HCT116 (cell line): ENCODE measurements around the gene MAP2K1. TPM values are rescaled to one million over a fixed set of nuclear protein-coding genes. Genes with fewer than 3 reads are reported as not detected.

Experiments
- ATAC-seq: fragments of 200-7000 bp; cut with Tn5 transposase; 2 replicates; pipeline ENCODE4 v1.9.1; 2020; ENCODE audit warnings: mild to moderate bottlenecking, moderate library complexity
- BruUV-seq: library from RNA; stranded (reverse); fragments of 400-500 nt; replicated peaks from 2 replicates; lab custom pipeline; 2021; lab: Mats Ljungman, UMichigan
- CTCF ChIA-PET: fragments of 300-600 bp; sonication (Branson Sonifier 250); formaldehyde crosslinking; loops from one replicate; lab custom pipeline; 2021; ENCODE audit warnings: antibody characterized with exemption; lab: Charles Lee
- POLR2A ChIA-PET: fragments of 300-600, 350-600 bp; sonication (Branson Sonifier 250); formaldehyde crosslinking; loops from one replicate; lab custom pipeline; 2021; ENCODE audit warnings: antibody characterized with exemption; lab: Charles Lee
- RAD21 ChIA-PET, 2 experiments: fragments of 300-600 bp; sonication (Branson Sonifier 250); formaldehyde crosslinking; loops; one replicate each; lab custom pipeline; 2023; ENCODE audit warnings: low total read pairs in 2 of 2; ENCODE audit not compliant: uncharacterized antibody in 2 of 2, unreplicated experiment in 2 of 2, low non-redundant PET in 1 of 2; lab: Charles Lee
- DNase-seq: peaks from one replicate; pipeline ENCODE4 v3.0.0-alpha.2; 2010; ENCODE audit warnings: low read depth, low spot score
- H2AFZ ChIP-seq: fragments of 200-600 bp; shearing (Covaris generic), sonication (generic); 2 replicates; pipeline ENCODE4 v1.6.1; 2017; ENCODE audit warnings: low read depth, mixed run types, mixed read lengths, antibody characterized with exemption, low read length; ENCODE audit not compliant: poor library complexity, severe bottlenecking
- H3K27ac ChIP-seq: 2 replicates; pipeline ENCODE4 v1.5.1; 2012; ENCODE audit warnings: low read depth, low read length
- H3K27me3 ChIP-seq: fragments of 200-600 bp; sonication (generic); 2 replicates; pipeline ENCODE4 v1.6.1; 2016; ENCODE audit warnings: mixed run types, low read length, mixed read lengths; ENCODE audit not compliant: insufficient read depth
- H3K36me3 ChIP-seq, 2 experiments: fragments of 200-500 bp in 1 of 2; fragments of 200-600 bp in 1 of 2; sonication (Bioruptor generic) in 1 of 2; sonication (generic) in 1 of 2; 2 replicates each; pipeline versions ENCODE4 v1.5.1 to v1.6.1; 2014 to 2016; ENCODE audit warnings: low read length in 2 of 2, inconsistent platforms in 1 of 2, mixed read lengths in 1 of 2, mixed run types in 1 of 2; ENCODE audit not compliant: insufficient read depth in 2 of 2, control insufficient read depth in 1 of 2
- H3K4me1 ChIP-seq, 2 experiments: fragments of 200-600 bp in 1 of 2; sonication (generic) in 1 of 2; 2 replicates each; pipeline versions ENCODE4 v1.5.1 to v1.6.1; 2012 to 2017; ENCODE audit warnings: low read length in 2 of 2, inconsistent platforms in 1 of 2, mild to moderate bottlenecking in 1 of 2, mixed read lengths in 1 of 2, mixed run types in 1 of 2, moderate library complexity in 1 of 2; ENCODE audit not compliant: insufficient read depth in 2 of 2, control insufficient read depth in 1 of 2
- H3K4me2 ChIP-seq: fragments of 200-600 bp; sonication (generic); 2 replicates; pipeline ENCODE4 v1.6.1; 2017; ENCODE audit warnings: mixed run types, low read length, mixed read lengths
- H3K4me3 ChIP-seq, 2 experiments: fragments of 200-600 bp in 1 of 2; sonication (generic) in 1 of 2; replicated peaks in 1 of 2; 2 replicates each; pipeline ENCODE4 v1.5.1; 2011 to 2016; ENCODE audit warnings: low read length in 2 of 2, control low read depth in 1 of 2, low read depth in 1 of 2, mild to moderate bottlenecking in 1 of 2, mixed read lengths in 1 of 2, mixed run types in 1 of 2
- H3K79me2 ChIP-seq: fragments of 200-600 bp; sonication (generic); 2 replicates; pipeline ENCODE4 v1.6.1; 2017; ENCODE audit warnings: mild to moderate bottlenecking, mixed run types, low read length, moderate library complexity, mixed read lengths; ENCODE audit not compliant: insufficient read depth
- H3K9ac ChIP-seq: fragments of 200-600 bp; sonication (generic); 2 replicates; pipeline ENCODE4 v1.6.1; 2016; ENCODE audit warnings: low read length, mixed read lengths
- H3K9me2 ChIP-seq: fragments of 200-600 bp; sonication (generic), shearing (Covaris generic); 2 replicates; pipeline ENCODE4 v1.6.1; 2017; ENCODE audit warnings: mixed run types, mild to moderate bottlenecking, moderate library complexity; ENCODE audit not compliant: insufficient read depth
- H3K9me3 ChIP-seq, 2 experiments: fragments of 200-500 bp in 1 of 2; fragments of 200-600 bp in 1 of 2; sonication (Bioruptor generic) in 1 of 2; sonication (generic) in 1 of 2; 2 replicates each; pipeline ENCODE4 v1.6.1; 2014 to 2017; ENCODE audit warnings: low read length in 2 of 2, mixed read lengths in 2 of 2, inconsistent platforms in 1 of 2, low read depth in 1 of 2, mild to moderate bottlenecking in 1 of 2, mixed run types in 1 of 2, moderate library complexity in 1 of 2; ENCODE audit not compliant: control insufficient read depth in 1 of 2, insufficient read depth in 1 of 2
- H4K20me1 ChIP-seq: fragments of 200-600 bp; sonication (generic), shearing (Covaris generic); 2 replicates; pipeline ENCODE4 v1.6.1; 2017; ENCODE audit warnings: mixed run types, mild to moderate bottlenecking, moderate library complexity; ENCODE audit not compliant: insufficient read depth
- ATF3 ChIP-seq: IDR thresholded peaks from 2 replicates; pipeline ENCODE4 v1.6.1; 2012
- CEBPB ChIP-seq: IDR thresholded peaks from 2 replicates; pipeline ENCODE4 v1.6.1; 2012; ENCODE audit warnings: low read depth
- CTCF ChIP-seq, 3 experiments: fragments of 200-600 bp in 1 of 3; sonication (generic) in 1 of 3; IDR thresholded peaks in 2 of 3; conservative IDR thresholded peaks in 1 of 3; 2 replicates each; pipeline ENCODE4 v1.5.1; 2012 to 2017; ENCODE audit warnings: low read depth in 2 of 3, low read length in 2 of 3, antibody characterized with exemption in 1 of 3, borderline replicate concordance in 1 of 3, control low read depth in 1 of 3, mild to moderate bottlenecking in 1 of 3, mixed read lengths in 1 of 3, mixed run types in 1 of 3, moderate library complexity in 1 of 3; ENCODE audit not compliant: insufficient read depth in 1 of 3
- EGR1 ChIP-seq: IDR thresholded peaks from 2 replicates; pipeline ENCODE4 v1.6.1; 2012; ENCODE audit warnings: low read depth
- ELF1 ChIP-seq: IDR thresholded peaks from 2 replicates; pipeline ENCODE4 v1.6.1; 2012; ENCODE audit warnings: low read depth, borderline replicate concordance
- FOSL1 ChIP-seq: IDR thresholded peaks from 2 replicates; pipeline ENCODE4 v1.6.1; 2012; ENCODE audit warnings: low read depth
- POLR2A ChIP-seq: IDR thresholded peaks from 2 replicates; pipeline ENCODE4 v1.7.0; 2011; ENCODE audit warnings: borderline replicate concordance; ENCODE audit not compliant: insufficient read depth, insufficient read length; ENCODE audit errors: extremely low read depth
- POLR2AphosphoS5 ChIP-seq: IDR thresholded peaks from 2 replicates; pipeline ENCODE4 v1.6.1; 2011; ENCODE audit warnings: mild to moderate bottlenecking, low read depth, low read length, moderate library complexity
- RAD21 ChIP-seq: IDR thresholded peaks from 2 replicates; pipeline ENCODE4 v1.6.1; 2012; ENCODE audit warnings: low read depth, mild to moderate bottlenecking
- REST ChIP-seq: IDR thresholded peaks from 2 replicates; pipeline ENCODE4 v1.6.1; 2012; ENCODE audit warnings: low read depth
- SIN3A ChIP-seq: IDR thresholded peaks from 2 replicates; pipeline ENCODE4 v1.6.1; 2012; ENCODE audit warnings: low read depth
- SRF ChIP-seq: IDR thresholded peaks from 2 replicates; pipeline ENCODE4 v1.6.1; 2012; ENCODE audit warnings: low read depth
- TCF7L2 ChIP-seq: IDR thresholded peaks from 2 replicates; pipeline ENCODE4 v1.7.0; 2011; ENCODE audit warnings: borderline replicate concordance, inconsistent platforms; ENCODE audit not compliant: insufficient read depth, insufficient read length; ENCODE audit errors: extremely low read depth
- YY1 ChIP-seq: IDR thresholded peaks from 2 replicates; pipeline ENCODE4 v1.6.1; 2011; ENCODE audit warnings: low read length, low read depth, moderate library complexity, mild to moderate bottlenecking; ENCODE audit not compliant: insufficient replicate concordance; ENCODE audit errors: extremely low read depth
- ZBTB33 ChIP-seq: IDR thresholded peaks from 2 replicates; pipeline ENCODE4 v1.6.1; 2011; ENCODE audit warnings: mild to moderate bottlenecking, low read length, moderate library complexity; ENCODE audit not compliant: insufficient replicate concordance; ENCODE audit errors: extremely low read depth
- ZFX ChIP-seq: fragments of 450-650 bp; IDR thresholded peaks from 2 replicates; pipeline ENCODE4 v1.6.1; 2017
- ZNF274 ChIP-seq: fragments of 200-500 bp; sonication (Bioruptor generic); IDR thresholded peaks from 2 replicates; pipeline ENCODE4 v1.6.1; 2014; ENCODE audit warnings: mild to moderate bottlenecking, low read depth, low read length, inconsistent platforms
- intact Hi-C: fragments of 100-400 bp; cut with micrococcal nuclease; formaldehyde crosslinking; loops from 2 replicates; pipeline ENCODE4 v1.10.0; 2022
- total RNA-seq: library from RNA; stranded (reverse); gene quantifications from one replicate; pipeline ENCODE4 v1.2.1, GENCODE V29; 2021; ENCODE audit not compliant: unreplicated experiment

Gene MAP2K1
- total RNA-seq, 1 experiment from 2014 or later, result 52.3 TPM

- POLR2A ChIA-PET, result no interaction called here
- no peaks in the 10 kb centered on the region for H3K9me3 ChIP-seq
- no peaks in the 10 kb centered on the region for H3K9me2 ChIP-seq
- H2AFZ ChIP-seq, result no peak overlapping the region
- no peaks in the 10 kb centered on the region for H4K20me1 ChIP-seq
- H3K9ac ChIP-seq, result no peak overlapping the region
- CTCF ChIA-PET, result no interaction called here
- DNase-seq, result no peak
- H3K27me3 ChIP-seq, result no peaks in the 10 kb centered on the region
- intact Hi-C loops, result no loop called here
- no peaks in the 10 kb centered on the region; the same call in 1 of the 2 replicates for H3K79me2 ChIP-seq
- RAD21 ChIA-PET, result no interaction called here
- H3K27ac ChIP-seq, result no peak overlapping the region
- TF ChIP-seq FOSL1 (no peak), RAD21 (no peak), EGR1 (no peak), YY1 (no peak), CTCF (IDR thresholded peaks at IDR 0.05 in 2 of 3, conservative IDR thresholded peaks at IDR 0.05 in 1 of 3; ENCODE audit: borderline replicate concordance in 1 of 3, insufficient read depth in 1 of 3, low read depth in 2 of 3, low read length in 2 of 3) (no peak), REST (no peak), SIN3A (no peak), ZFX (no peak), POLR2A (no peak), POLR2AphosphoS5 (no peak), CEBPB (no peak), ATF3 (no peak), SRF (no peak), TCF7L2 (no peak), ZBTB33 (no peak), ELF1 (no peak), ZNF274 (no peak)
- TF ChIP-seq, all 23 proteins: peak for 0
- no peak overlapping the region for H3K4me3 ChIP-seq
- H3K4me1 ChIP-seq, result no peaks in the 10 kb centered on the region
- H3K4me2 ChIP-seq, result no peak overlapping the region
- H3K36me3 ChIP-seq, result peaks cover 28 to 32% of the 10 kb centered on the region in 2 experiments; a peak in 3 of 4 replicates
- no TSS peak for BruUV-seq
- ATAC-seq, result no peak
Measured at GRCh38 chr15:66524838-66525237, 138.1 kb downstream of the MAP2K1 start.
